Suprapubic skin (tissue), 4 donors: Measurements from ENCODE around the gene PREX1. TPM values are rescaled to one million over a fixed set of nuclear protein-coding genes. Genes with fewer than 3 reads are reported as not detected.
A peak's percentile ranks its signal among the peaks of the same experiment; 100 is the strongest.

Experiments used
- DNase-seq, 2 donors: peaks; one replicate each; pipeline ENCODE4 v3.0.0-alpha.2; 2019; ENCODE audit warnings: low spot score in 2 of 2
- H3K27ac ChIP-seq: fragments of 200-600 bp; sonication (generic); one replicate; pipeline ENCODE4 v1.5.1; 2019
- H3K27me3 ChIP-seq: fragments of 200-600 bp; sonication (generic); one replicate; pipeline ENCODE4 v1.5.1; 2019
- H3K36me3 ChIP-seq: fragments of 200-600 bp; sonication (generic); one replicate; pipeline ENCODE4 v1.5.1; 2019
- H3K4me1 ChIP-seq: fragments of 200-600 bp; sonication (generic); one replicate; pipeline ENCODE4 v1.5.1; 2019
- H3K4me3 ChIP-seq: fragments of 200-600 bp; sonication (generic); one replicate; pipeline ENCODE4 v1.5.1; 2019; ENCODE audit warnings: mild to moderate bottlenecking
- H3K9me3 ChIP-seq: fragments of 200-600 bp; sonication (generic); one replicate; pipeline ENCODE4 v1.5.1; 2019
- EP300 ChIP-seq: sonication (generic); formaldehyde crosslinking; IDR thresholded peaks from one replicate; pipeline ENCODE4 v1.6.1; 2017; ENCODE audit warnings: antibody characterized with exemption
- POLR2A ChIP-seq, 2 donors: fragments of 450-650 bp; IDR thresholded peaks; one replicate each; pipeline ENCODE4 v1.6.1; 2017; ENCODE audit warnings: antibody characterized with exemption in 2 of 2, mild to moderate bottlenecking in 2 of 2, moderate library complexity in 2 of 2
- POLR2AphosphoS5 ChIP-seq, 3 donors: sonication (generic); formaldehyde crosslinking; IDR thresholded peaks; one replicate each; pipeline ENCODE4 v1.6.1; 2017; ENCODE audit warnings: antibody characterized with exemption in 3 of 3
- WGBS: methylation state at CpG from one replicate; pipeline ENCODE4 v1.1.5; 2018; 5-methylcytosine and 5-hydroxymethylcytosine counted together
- total RNA-seq, 4 donors: library from RNA; depleted of rRNA; stranded (reverse); fragments of >200 nt; gene quantifications; one replicate each; pipeline ENCODE4 v1.1.0, GENCODE V29; 2016
- TF ChIP-seq, protein P1 (sequence below), 2 donors: fragments of 200-600 bp in 1 of 2; fragments of 450-650 bp in 1 of 2; sonication (generic) in 1 of 2; IDR thresholded peaks; one replicate each; pipeline ENCODE4 v1.5.1; 2016 to 2019; ENCODE audit warnings: antibody characterized with exemption in 2 of 2, mild to moderate bottlenecking in 1 of 2, moderate library complexity in 1 of 2

Gene PREX1
- total RNA-seq, 4 donors from 2014 or later, result 4.7 to 15.1 (median 10.2) TPM

DNA sequence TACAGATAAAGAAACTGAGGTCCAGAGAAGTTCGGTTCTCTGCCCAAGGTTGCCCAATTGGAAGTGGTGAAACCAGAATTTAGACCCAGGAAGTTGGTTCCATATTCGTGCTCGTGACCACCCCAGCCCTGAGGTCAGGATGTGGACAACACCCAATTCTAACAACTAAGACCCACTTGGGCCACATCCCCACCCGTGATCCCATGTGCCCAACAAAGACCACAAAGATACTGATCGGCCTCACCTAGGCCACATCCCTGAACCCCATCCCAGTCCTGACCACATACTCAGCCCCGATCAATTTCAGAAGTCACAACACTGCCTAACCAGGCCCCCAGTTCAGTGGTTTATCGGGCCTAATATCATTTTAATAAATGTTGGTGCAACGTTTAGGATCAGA lies 138.4 kb downstream of the PREX1 start:
- H3K36me3 ChIP-seq, result no peaks in the 10 kb centered on the region
- TF ChIP-seq POLR2AphosphoS5 (IDR thresholded peaks at IDR 0.05) (no peak), EP300 (no peak), POLR2A (IDR thresholded peaks at IDR 0.05) (no peak)
- TF ChIP-seq, protein P1, sequence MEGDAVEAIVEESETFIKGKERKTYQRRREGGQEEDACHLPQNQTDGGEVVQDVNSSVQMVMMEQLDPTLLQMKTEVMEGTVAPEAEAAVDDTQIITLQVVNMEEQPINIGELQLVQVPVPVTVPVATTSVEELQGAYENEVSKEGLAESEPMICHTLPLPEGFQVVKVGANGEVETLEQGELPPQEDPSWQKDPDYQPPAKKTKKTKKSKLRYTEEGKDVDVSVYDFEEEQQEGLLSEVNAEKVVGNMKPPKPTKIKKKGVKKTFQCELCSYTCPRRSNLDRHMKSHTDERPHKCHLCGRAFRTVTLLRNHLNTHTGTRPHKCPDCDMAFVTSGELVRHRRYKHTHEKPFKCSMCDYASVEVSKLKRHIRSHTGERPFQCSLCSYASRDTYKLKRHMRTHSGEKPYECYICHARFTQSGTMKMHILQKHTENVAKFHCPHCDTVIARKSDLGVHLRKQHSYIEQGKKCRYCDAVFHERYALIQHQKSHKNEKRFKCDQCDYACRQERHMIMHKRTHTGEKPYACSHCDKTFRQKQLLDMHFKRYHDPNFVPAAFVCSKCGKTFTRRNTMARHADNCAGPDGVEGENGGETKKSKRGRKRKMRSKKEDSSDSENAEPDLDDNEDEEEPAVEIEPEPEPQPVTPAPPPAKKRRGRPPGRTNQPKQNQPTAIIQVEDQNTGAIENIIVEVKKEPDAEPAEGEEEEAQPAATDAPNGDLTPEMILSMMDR (IDR thresholded peaks at IDR 0.05), result no peak
- H3K9me3 ChIP-seq, result no peaks in the 10 kb centered on the region
- H3K4me3 ChIP-seq, result no peak overlapping the region
- peaks cover 30% of the 10 kb centered on the region for H3K4me1 ChIP-seq
- H3K27me3 ChIP-seq, result no peaks in the 10 kb centered on the region
- WGBS, result 88% methylated on average over 8 of the region's 8 CpGs
- no peak for DNase-seq
- H3K27ac ChIP-seq, result no peak overlapping the region

GRCh38 chr20:48688579-48688978 lies 139.2 kb downstream of the PREX1 start:
- Histone ChIP-seq H3K4me3 (no peak overlapping the region), H3K9me3 (no peaks in the 10 kb centered on the region), H3K4me1 (peaks cover 39% of the 10 kb centered on the region), H3K27me3 (no peaks in the 10 kb centered on the region), H3K36me3 (no peaks in the 10 kb centered on the region), H3K27ac (no peak overlapping the region)
- TF ChIP-seq POLR2AphosphoS5 (IDR thresholded peaks at IDR 0.05), result no peak
- no peak for DNase-seq
- WGBS, result 98% methylated on average over 5 of the region's 8 CpGs

DNA sequence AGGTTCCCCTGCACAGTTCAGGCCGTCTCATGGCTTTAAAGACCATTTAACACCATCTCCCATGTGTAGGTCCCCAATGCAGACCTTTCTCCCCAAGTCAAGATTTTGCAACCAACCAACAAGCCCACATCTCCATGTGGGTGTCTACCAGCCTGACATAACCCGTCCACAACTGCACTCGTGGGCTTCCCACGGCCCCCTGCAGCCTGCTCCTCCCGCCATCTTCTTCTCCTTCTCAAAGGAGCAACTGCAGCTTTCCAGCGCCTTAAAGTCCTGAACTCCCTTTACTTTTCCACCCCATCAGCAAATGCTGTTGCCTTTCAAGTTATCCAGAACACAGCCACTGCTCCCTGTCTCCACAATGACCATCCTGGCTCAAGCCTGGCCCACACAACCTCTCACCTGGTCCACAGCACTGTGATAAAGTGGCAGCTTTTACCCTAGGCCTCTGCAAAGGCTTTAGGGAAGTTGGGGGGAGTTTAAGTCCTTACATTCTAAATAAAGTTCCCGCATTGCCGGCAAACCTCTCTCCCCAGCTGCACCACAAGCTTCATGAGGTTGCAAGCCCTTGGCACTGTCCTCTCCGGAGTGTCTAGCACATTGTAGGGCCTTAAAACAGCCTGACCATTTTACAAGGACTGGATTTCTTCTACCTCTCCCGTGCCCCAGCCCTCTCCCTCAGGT lies 140.5 kb downstream of the PREX1 start:
- 87% methylated on average over 10 of the region's 10 CpGs for WGBS
- Histone ChIP-seq H3K4me1 (peaks cover 52% of the 10 kb centered on the region), H3K9me3 (no peaks in the 10 kb centered on the region), H3K36me3 (no peaks in the 10 kb centered on the region), H3K27me3 (no peaks in the 10 kb centered on the region), H3K4me3 (no peak overlapping the region), H3K27ac (no peak overlapping the region)
- no peak for TF ChIP-seq POLR2A (IDR thresholded peaks at IDR 0.05)
- no peak for DNase-seq

DNA sequence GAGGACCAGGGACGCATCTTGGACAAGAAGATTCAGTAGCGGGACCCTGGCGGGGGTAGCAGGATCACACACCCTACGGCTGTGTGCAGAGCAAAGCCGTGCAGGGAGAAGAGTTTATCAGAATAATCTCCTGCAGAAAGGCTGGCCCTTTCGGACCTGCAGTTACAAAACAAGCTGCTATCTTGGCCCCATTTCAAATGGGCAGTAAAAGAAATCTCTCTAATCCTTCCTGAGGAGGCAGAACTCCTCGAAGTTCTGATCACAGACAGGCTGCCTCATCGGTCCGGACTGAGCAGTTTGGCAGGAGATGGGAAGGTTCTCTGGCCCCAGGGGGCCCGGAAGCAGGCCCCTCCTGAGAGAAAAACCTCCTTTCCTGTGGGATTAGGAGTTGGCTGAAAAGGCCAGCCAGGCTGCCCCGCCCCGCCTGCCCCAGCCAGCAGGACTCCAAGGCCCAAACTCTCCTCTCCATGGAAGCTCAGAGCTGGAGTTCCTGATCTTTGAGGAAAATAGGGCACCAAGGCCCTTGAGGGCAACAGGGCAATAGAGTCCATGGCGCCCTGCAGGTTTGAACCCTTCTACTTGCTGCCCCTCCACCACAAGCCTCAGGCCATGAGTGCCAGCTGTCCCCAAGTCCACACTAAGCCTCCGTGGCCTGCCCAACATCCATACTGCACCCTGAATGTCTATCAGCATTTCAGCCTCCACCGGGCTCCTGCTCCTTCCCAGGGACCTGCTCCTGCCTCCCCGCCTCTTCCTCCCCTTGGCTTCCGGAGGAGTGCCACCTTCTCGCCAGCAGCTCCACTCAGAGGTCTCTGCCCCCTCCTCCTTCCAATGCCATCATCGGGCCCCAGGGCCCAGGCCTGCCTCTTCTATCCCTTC lies 141.3 kb downstream of the PREX1 start:
- H3K4me1 ChIP-seq, result peaks cover 56% of the 10 kb centered on the region
- H3K4me3 ChIP-seq, result no peak overlapping the region
- no peak for DNase-seq
- no peaks in the 10 kb centered on the region for H3K27me3 ChIP-seq
- H3K9me3 ChIP-seq, result no peaks in the 10 kb centered on the region
- H3K36me3 ChIP-seq, result no peaks in the 10 kb centered on the region
- 58% methylated on average over 17 of the region's 19 CpGs for WGBS
- no peak for TF ChIP-seq EP300
- TF ChIP-seq POLR2AphosphoS5 (IDR thresholded peaks at IDR 0.05), result no peak
- no peak for TF ChIP-seq POLR2A (IDR thresholded peaks at IDR 0.05)
- TF ChIP-seq, protein P1 (IDR thresholded peaks at IDR 0.05), result no peak
- H3K27ac ChIP-seq, result peak overlapping the region; percentile 32

- no peak for DNase-seq
- H3K27ac ChIP-seq, result no peak overlapping the region
- peaks cover 56% of the 10 kb centered on the region for H3K4me1 ChIP-seq
Measured at GRCh38 chr20:48685300-48685699, 142.5 kb downstream of the PREX1 start.

More at GRCh38 chr20:48685300-48685699, 142.5 kb downstream of the PREX1 start:
- WGBS, result 92% methylated on average over 8 of the region's 8 CpGs
- Histone ChIP-seq H3K9me3 (no peaks in the 10 kb centered on the region), H3K27me3 (no peaks in the 10 kb centered on the region), H3K36me3 (no peaks in the 10 kb centered on the region), H3K4me3 (no peak overlapping the region)
- no peak for TF ChIP-seq POLR2AphosphoS5 (IDR thresholded peaks at IDR 0.05)
- TF ChIP-seq, protein P1 (IDR thresholded peaks at IDR 0.05), result no peak
